GM23338 (cell line): ENCODE data around the gene LARP7. TPM values are rescaled to one million over a fixed set of nuclear protein-coding genes. Genes with fewer than 3 reads are reported as not detected.

Experiments
- ATAC-seq: fragments of 200-7000 bp; cut with Tn5 transposase; 3 replicates; pipeline ENCODE4 v1.9.1; 2020
- DNase-seq: peaks from one replicate; pipeline ENCODE4 v3.0.0-alpha.2; 2015; ENCODE audit warnings: low spot score
- H2AFZ ChIP-seq: fragments of 200-600 bp; sonication (generic); 2 replicates; pipeline ENCODE4 v1.8.0; 2016; ENCODE audit warnings: antibody characterized with exemption, mild to moderate bottlenecking, moderate library complexity
- H3F3A ChIP-seq: fragments of 200-600 bp; sonication (generic); replicated peaks from 2 replicates; pipeline ENCODE4 v1.8.0; 2017; ENCODE audit warnings: antibody characterized with exemption, mixed run types, low read depth
- H3K27ac ChIP-seq: fragments of 200-600 bp; sonication (generic); 2 replicates; pipeline ENCODE4 v1.6.1; 2016; ENCODE audit warnings: low read depth
- H3K27me3 ChIP-seq: fragments of 200-600 bp; sonication (generic); 2 replicates; pipeline ENCODE4 v1.8.0; 2016; ENCODE audit warnings: mild to moderate bottlenecking, mixed run types, moderate library complexity; ENCODE audit not compliant: insufficient read depth
- H3K36me3 ChIP-seq: fragments of 200-600 bp; sonication (generic); 2 replicates; pipeline ENCODE4 v1.8.0; 2016; ENCODE audit warnings: mild to moderate bottlenecking; ENCODE audit not compliant: insufficient read depth
- H3K4me1 ChIP-seq: fragments of 200-600 bp; sonication (generic); 2 replicates; pipeline ENCODE4 v1.8.0; 2016; ENCODE audit warnings: mild to moderate bottlenecking, moderate library complexity; ENCODE audit not compliant: insufficient read depth
- H3K4me2 ChIP-seq: fragments of 200-600 bp; sonication (generic); 2 replicates; pipeline ENCODE4 v1.7.1; 2017; ENCODE audit warnings: mixed run types
- H3K4me3 ChIP-seq: fragments of 200-600 bp; sonication (generic); 2 replicates; pipeline ENCODE4 v1.6.1; 2016; ENCODE audit warnings: mixed run types
- H3K79me2 ChIP-seq: fragments of 200-600 bp; sonication (generic); replicated peaks from 2 replicates; pipeline ENCODE4 v1.8.0; 2017; ENCODE audit warnings: mild to moderate bottlenecking; ENCODE audit not compliant: insufficient read depth
- H3K9me2 ChIP-seq: fragments of 200-600 bp; sonication (generic); 2 replicates; pipeline ENCODE4 v1.8.0; 2017; ENCODE audit not compliant: insufficient read depth
- H4K20me1 ChIP-seq: fragments of 200-600 bp; sonication (generic); replicated peaks from 2 replicates; pipeline ENCODE4 v1.8.0; 2017; ENCODE audit warnings: mild to moderate bottlenecking; ENCODE audit not compliant: insufficient read depth
- H3K27ac Mint-ChIP-seq: 2 replicates; pipeline ENCODE4 v1.8.0; 2020; ENCODE audit warnings: inconsistent platforms, mild to moderate bottlenecking, moderate library complexity, mixed read lengths
- H3K27me3 Mint-ChIP-seq: 3 replicates; pipeline ENCODE4 v1.8.0; 2022; ENCODE audit warnings: low read depth, mild to moderate bottlenecking, moderate library complexity, mixed read lengths, inconsistent platforms; ENCODE audit not compliant: insufficient read depth, poor library complexity
- H3K36me3 Mint-ChIP-seq: 3 replicates; pipeline ENCODE4 v1.8.0; 2021; ENCODE audit warnings: low read depth, mild to moderate bottlenecking, inconsistent platforms, moderate library complexity, mixed read lengths
- H3K4me1 Mint-ChIP-seq: 3 replicates; pipeline ENCODE4 v1.8.0; 2020; ENCODE audit warnings: mild to moderate bottlenecking, inconsistent platforms, mixed read lengths
- H3K4me3 Mint-ChIP-seq: 3 replicates; pipeline ENCODE4 v1.8.0; 2021; ENCODE audit warnings: moderate library complexity, mild to moderate bottlenecking, inconsistent platforms, mixed read lengths
- H3K9me3 Mint-ChIP-seq: 3 replicates; pipeline ENCODE4 v1.8.0; 2020; ENCODE audit warnings: moderate library complexity, mild to moderate bottlenecking, inconsistent platforms, mixed read lengths
- CREB1 ChIP-seq: fragments of 250-450 bp; sonication (Bioruptor Pico); IDR thresholded peaks from 2 replicates; pipeline ENCODE4 v1.5.0; 2020; ENCODE audit warnings: low read depth, mild to moderate bottlenecking, moderate library complexity
- CTCF ChIP-seq, 2 experiments: fragments of 200-600 bp in 1 of 2; sonication (generic) in 1 of 2; conservative IDR thresholded peaks; 2 replicates each; pipeline versions ENCODE4 v1.5.1 to v1.6.1; 2016 to 2017; ENCODE audit warnings: antibody characterized with exemption in 2 of 2, low read depth in 2 of 2, mild to moderate bottlenecking in 2 of 2, moderate library complexity in 1 of 2
- ETS1 ChIP-seq: IDR thresholded peaks from 2 replicates; pipeline ENCODE4 v1.6.1; 2016; ENCODE audit warnings: antibody characterized with exemption
- EZH2 ChIP-seq: fragments of 200-600 bp; sonication (generic); IDR thresholded peaks from one replicate; pipeline ENCODE4 v1.8.0; 2017; ENCODE audit warnings: antibody characterized with exemption, mild to moderate bottlenecking, low read depth; ENCODE audit not compliant: unreplicated experiment
- EZH2phosphoT487 ChIP-seq: fragments of 200-600 bp; sonication (generic); IDR thresholded peaks from one replicate; pipeline ENCODE4 v1.8.1; 2018; ENCODE audit warnings: antibody characterized with exemption; ENCODE audit not compliant: unreplicated experiment
- JUNB ChIP-seq: IDR thresholded peaks from one replicate; pipeline ENCODE4 v1.6.1; 2016; ENCODE audit warnings: antibody characterized with exemption; ENCODE audit not compliant: unreplicated experiment
- NANOG ChIP-seq: IDR thresholded peaks from 2 replicates; pipeline ENCODE4 v1.6.1; 2016; ENCODE audit warnings: antibody characterized with exemption, borderline replicate concordance
- POLR2AphosphoS5 ChIP-seq: IDR thresholded peaks from 2 replicates; pipeline ENCODE4 v1.6.1; 2016; ENCODE audit warnings: antibody characterized with exemption, low read depth
- STAT1 ChIP-seq: IDR thresholded peaks from one replicate; pipeline ENCODE4 v1.6.1; 2016; ENCODE audit warnings: antibody characterized with exemption; ENCODE audit not compliant: unreplicated experiment
- ZNF114 ChIP-seq: fragments of 250-450 bp; sonication (Bioruptor Pico); IDR thresholded peaks from 2 replicates; pipeline ENCODE4 v1.5.0; 2020; ENCODE audit warnings: mild to moderate bottlenecking, moderate library complexity
- ZNF331 ChIP-seq: fragments of 250-450 bp; sonication (Bioruptor Pico); IDR thresholded peaks from 2 replicates; pipeline ENCODE4 v1.5.0; 2020; ENCODE audit warnings: low read depth, mild to moderate bottlenecking, moderate library complexity
- polyA plus RNA-seq: library from polyadenylated mRNA; unstranded; fragments of >200 nt; fragmentation: Nextera tagmentation; extraction: Ambion mirVana; gene quantifications from 2 replicates; pipeline ENCODE4 v1.2.1, GENCODE V29; 2016
- total RNA-seq: library from RNA; depleted of rRNA; stranded (reverse); fragments of >200 nt; shearing (Covaris generic); gene quantifications from 2 replicates; pipeline ENCODE4 v1.2.3, GENCODE V29; 2014
- TF ChIP-seq, protein P1 (sequence below): fragments of 250-450 bp; sonication (Bioruptor Pico); IDR thresholded peaks from 2 replicates; pipeline ENCODE4 v1.5.0; 2020; ENCODE audit warnings: mild to moderate bottlenecking, moderate library complexity
- TF ChIP-seq, protein P2 (sequence below): IDR thresholded peaks from one replicate; pipeline ENCODE4 v1.6.1; 2018; ENCODE audit warnings: antibody characterized with exemption; ENCODE audit not compliant: unreplicated experiment

The LARP7 gene
- total and polyA plus RNA-seq, 2 experiments from 2014 or later: 25.8 to 157 TPM

DNA sequence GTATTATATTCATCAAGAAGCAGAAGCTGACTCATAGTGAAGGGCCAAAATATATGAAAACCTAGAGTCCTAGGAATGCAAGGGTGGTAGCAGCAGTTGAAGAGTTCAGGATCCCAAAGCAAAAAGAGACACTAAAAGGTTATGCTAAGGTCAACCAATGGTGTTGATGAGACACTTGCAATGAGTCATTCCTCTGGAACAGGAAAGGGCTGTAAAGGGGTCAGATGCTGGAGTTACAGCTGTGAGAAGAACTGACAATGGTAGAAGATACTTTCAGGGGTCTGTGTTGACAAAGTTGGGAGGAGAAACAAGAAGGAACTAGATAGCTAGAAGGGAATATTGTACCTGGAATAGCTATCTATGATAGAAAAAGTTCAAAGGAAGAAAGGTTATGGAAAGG, 47.7 kb upstream of the LARP7 start:
- Mint-ChIP-seq H3K4me1 (peaks cover 3% of the 10 kb centered on the region; the same call in 1 of the 3 replicates), H3K9me3 (no peaks in the 10 kb centered on the region), H3K27me3 (peaks cover 3% of the 10 kb centered on the region), H3K36me3 (peaks cover 29% of the 10 kb centered on the region), H3K4me3 (no peak overlapping the region), H3K27ac (no peak overlapping the region)
- no peaks in the 10 kb centered on the region for H3K27me3 ChIP-seq
- TF ChIP-seq ZNF331 (no peak), EZH2phosphoT487 (no peak), ETS1 (no peak), STAT1 (no peak), ZNF114 (no peak), POLR2AphosphoS5 (no peak), CTCF (conservative IDR thresholded peaks at IDR 0.05; ENCODE audit: low read depth in 2 of 2) (no peak), NANOG (no peak), EZH2 (no peak), JUNB (no peak), CREB1 (CRISPR knock-in tag) (no peak)
- TF ChIP-seq, protein P1, sequence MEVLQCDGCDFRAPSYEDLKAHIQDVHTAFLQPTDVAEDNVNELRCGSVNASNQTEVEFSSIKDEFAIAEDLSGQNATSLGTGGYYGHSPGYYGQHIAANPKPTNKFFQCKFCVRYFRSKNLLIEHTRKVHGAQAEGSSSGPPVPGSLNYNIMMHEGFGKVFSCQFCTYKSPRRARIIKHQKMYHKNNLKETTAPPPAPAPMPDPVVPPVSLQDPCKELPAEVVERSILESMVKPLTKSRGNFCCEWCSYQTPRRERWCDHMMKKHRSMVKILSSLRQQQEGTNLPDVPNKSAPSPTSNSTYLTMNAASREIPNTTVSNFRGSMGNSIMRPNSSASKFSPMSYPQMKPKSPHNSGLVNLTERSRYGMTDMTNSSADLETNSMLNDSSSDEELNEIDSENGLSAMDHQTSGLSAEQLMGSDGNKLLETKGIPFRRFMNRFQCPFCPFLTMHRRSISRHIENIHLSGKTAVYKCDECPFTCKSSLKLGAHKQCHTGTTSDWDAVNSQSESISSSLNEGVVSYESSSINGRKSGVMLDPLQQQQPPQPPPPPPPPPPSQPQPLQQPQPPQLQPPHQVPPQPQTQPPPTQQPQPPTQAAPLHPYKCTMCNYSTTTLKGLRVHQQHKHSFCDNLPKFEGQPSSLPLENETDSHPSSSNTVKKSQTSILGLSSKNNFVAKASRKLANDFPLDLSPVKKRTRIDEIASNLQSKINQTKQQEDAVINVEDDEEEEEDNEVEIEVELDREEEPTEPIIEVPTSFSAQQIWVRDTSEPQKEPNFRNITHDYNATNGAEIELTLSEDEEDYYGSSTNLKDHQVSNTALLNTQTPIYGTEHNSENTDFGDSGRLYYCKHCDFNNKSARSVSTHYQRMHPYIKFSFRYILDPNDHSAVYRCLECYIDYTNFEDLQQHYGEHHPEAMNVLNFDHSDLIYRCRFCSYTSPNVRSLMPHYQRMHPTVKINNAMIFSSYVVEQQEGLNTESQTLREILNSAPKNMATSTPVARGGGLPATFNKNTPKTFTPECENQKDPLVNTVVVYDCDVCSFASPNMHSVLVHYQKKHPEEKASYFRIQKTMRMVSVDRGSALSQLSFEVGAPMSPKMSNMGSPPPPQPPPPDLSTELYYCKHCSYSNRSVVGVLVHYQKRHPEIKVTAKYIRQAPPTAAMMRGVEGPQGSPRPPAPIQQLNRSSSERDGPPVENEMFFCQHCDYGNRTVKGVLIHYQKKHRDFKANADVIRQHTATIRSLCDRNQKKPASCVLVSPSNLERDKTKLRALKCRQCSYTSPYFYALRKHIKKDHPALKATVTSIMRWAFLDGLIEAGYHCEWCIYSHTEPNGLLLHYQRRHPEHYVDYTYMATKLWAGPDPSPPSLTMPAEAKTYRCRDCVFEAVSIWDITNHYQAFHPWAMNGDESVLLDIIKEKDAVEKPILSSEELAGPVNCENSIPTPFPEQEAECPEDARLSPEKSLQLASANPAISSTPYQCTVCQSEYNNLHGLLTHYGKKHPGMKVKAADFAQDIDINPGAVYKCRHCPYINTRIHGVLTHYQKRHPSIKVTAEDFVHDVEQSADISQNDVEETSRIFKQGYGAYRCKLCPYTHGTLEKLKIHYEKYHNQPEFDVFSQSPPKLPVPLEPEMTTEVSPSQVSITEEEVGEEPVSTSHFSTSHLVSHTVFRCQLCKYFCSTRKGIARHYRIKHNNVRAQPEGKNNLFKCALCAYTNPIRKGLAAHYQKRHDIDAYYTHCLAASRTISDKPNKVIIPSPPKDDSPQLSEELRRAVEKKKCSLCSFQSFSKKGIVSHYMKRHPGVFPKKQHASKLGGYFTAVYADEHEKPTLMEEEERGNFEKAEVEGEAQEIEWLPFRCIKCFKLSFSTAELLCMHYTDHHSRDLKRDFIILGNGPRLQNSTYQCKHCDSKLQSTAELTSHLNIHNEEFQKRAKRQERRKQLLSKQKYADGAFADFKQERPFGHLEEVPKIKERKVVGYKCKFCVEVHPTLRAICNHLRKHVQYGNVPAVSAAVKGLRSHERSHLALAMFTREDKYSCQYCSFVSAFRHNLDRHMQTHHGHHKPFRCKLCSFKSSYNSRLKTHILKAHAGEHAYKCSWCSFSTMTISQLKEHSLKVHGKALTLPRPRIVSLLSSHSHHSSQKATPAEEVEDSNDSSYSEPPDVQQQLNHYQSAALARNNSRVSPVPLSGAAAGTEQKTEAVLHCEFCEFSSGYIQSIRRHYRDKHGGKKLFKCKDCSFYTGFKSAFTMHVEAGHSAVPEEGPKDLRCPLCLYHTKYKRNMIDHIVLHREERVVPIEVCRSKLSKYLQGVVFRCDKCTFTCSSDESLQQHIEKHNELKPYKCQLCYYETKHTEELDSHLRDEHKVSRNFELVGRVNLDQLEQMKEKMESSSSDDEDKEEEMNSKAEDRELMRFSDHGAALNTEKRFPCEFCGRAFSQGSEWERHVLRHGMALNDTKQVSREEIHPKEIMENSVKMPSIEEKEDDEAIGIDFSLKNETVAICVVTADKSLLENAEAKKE (CRISPR knock-in tag): no peak
- TF ChIP-seq, protein P2, sequence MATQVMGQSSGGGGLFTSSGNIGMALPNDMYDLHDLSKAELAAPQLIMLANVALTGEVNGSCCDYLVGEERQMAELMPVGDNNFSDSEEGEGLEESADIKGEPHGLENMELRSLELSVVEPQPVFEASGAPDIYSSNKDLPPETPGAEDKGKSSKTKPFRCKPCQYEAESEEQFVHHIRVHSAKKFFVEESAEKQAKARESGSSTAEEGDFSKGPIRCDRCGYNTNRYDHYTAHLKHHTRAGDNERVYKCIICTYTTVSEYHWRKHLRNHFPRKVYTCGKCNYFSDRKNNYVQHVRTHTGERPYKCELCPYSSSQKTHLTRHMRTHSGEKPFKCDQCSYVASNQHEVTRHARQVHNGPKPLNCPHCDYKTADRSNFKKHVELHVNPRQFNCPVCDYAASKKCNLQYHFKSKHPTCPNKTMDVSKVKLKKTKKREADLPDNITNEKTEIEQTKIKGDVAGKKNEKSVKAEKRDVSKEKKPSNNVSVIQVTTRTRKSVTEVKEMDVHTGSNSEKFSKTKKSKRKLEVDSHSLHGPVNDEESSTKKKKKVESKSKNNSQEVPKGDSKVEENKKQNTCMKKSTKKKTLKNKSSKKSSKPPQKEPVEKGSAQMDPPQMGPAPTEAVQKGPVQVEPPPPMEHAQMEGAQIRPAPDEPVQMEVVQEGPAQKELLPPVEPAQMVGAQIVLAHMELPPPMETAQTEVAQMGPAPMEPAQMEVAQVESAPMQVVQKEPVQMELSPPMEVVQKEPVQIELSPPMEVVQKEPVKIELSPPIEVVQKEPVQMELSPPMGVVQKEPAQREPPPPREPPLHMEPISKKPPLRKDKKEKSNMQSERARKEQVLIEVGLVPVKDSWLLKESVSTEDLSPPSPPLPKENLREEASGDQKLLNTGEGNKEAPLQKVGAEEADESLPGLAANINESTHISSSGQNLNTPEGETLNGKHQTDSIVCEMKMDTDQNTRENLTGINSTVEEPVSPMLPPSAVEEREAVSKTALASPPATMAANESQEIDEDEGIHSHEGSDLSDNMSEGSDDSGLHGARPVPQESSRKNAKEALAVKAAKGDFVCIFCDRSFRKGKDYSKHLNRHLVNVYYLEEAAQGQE: no peak
- H2AFZ ChIP-seq: no peak overlapping the region
- H3K4me1 ChIP-seq: no peaks in the 10 kb centered on the region
- H4K20me1 ChIP-seq: no peaks in the 10 kb centered on the region
- no peak overlapping the region for H3K27ac ChIP-seq
- H3K9me2 ChIP-seq: no peaks in the 10 kb centered on the region
- H3K4me2 ChIP-seq: no peak overlapping the region
- H3K79me2 ChIP-seq: no peaks in the 10 kb centered on the region
- no peak for ATAC-seq
- DNase-seq: no peak
- H3F3A ChIP-seq: peaks cover 3% of the 10 kb centered on the region; the same call in 1 of the 2 replicates
- H3K36me3 ChIP-seq: peaks cover 7% of the 10 kb centered on the region; the same call in 1 of the 2 replicates
- H3K4me3 ChIP-seq: no peak overlapping the region
